Sigmoid colon (tissue), 7 donors: Measurements from ENCODE around the gene TOGARAM2. TPM values are rescaled to one million over a fixed set of nuclear protein-coding genes. Genes with fewer than 3 reads are reported as not detected.
"Not testable (repeated sequence)": the region's sequence is repeated elsewhere in the genome, so short reads cannot be mapped to it uniquely, and the experiment has no call there.

Experiments
- DNase-seq: peaks from one replicate; pipeline ENCODE4 v3.0.0-alpha.2; 2019
- H3K27ac ChIP-seq, 4 donors: fragments of 200-600 bp; sonication (generic); one replicate each; pipeline ENCODE4 v1.5.1; 2016 to 2019; ENCODE audit warnings: mild to moderate bottlenecking in 1 of 4
- H3K27me3 ChIP-seq, 3 donors: fragments of 200-600 bp; sonication (generic); one replicate each; pipeline ENCODE4 v1.5.1; 2019; ENCODE audit warnings: mild to moderate bottlenecking in 1 of 3
- H3K36me3 ChIP-seq, 4 donors: fragments of 200-600 bp; sonication (generic); one replicate each; pipeline ENCODE4 v1.5.1; 2016 to 2019
- H3K4me1 ChIP-seq, 4 donors: fragments of 200-600 bp; sonication (generic); one replicate each; pipeline ENCODE4 v1.5.1; 2017 to 2019
- H3K4me3 ChIP-seq, 4 donors: fragments of 200-600 bp; sonication (generic); one replicate each; pipeline ENCODE4 v1.5.1; 2017 to 2019; ENCODE audit warnings: mild to moderate bottlenecking in 2 of 4, moderate library complexity in 1 of 4
- H3K9me3 ChIP-seq, 4 donors: fragments of 200-600 bp in 3 of 4; sonication (generic) in 3 of 4; one replicate each; pipeline versions ENCODE4 v1.5.1 to v1.6.1; 2013 to 2019
- CTCF ChIP-seq, 4 experiments: fragments of 450-650 bp in 3 of 4; fragments of 200-600 bp in 1 of 4; IDR thresholded peaks; one replicate each; pipeline ENCODE4 v1.5.1; 2016 to 2019; ENCODE audit warnings: antibody characterized with exemption in 4 of 4, mild to moderate bottlenecking in 3 of 4, moderate library complexity in 2 of 4
- EP300 ChIP-seq, 4 donors: sonication (generic); formaldehyde crosslinking; IDR thresholded peaks; one replicate each; pipeline ENCODE4 v1.6.1; 2017; ENCODE audit warnings: antibody characterized with exemption in 4 of 4
- POLR2A ChIP-seq, 2 donors: fragments of 450-650 bp; IDR thresholded peaks; one replicate each; pipeline ENCODE4 v1.6.1; 2016; ENCODE audit warnings: antibody characterized with exemption in 2 of 2, mild to moderate bottlenecking in 2 of 2, moderate library complexity in 2 of 2
- POLR2AphosphoS5 ChIP-seq, 4 donors: sonication (generic); formaldehyde crosslinking; IDR thresholded peaks; one replicate each; pipeline ENCODE4 v1.6.1; 2017; ENCODE audit warnings: antibody characterized with exemption in 4 of 4
- WGBS, 2 donors: extraction: QIAGEN DNeasy Blood & Tissue Kit; methylation state at CpG; one replicate each; pipeline ENCODE4 v1.1.7; 2013; 5-methylcytosine and 5-hydroxymethylcytosine counted together
- intact Hi-C: fragments of 100-400 bp; cut with DNase I; formaldehyde crosslinking; loops from one replicate; pipeline ENCODE4 v1.15.1; 2023
- polyA plus RNA-seq, 3 donors: library from polyadenylated mRNA; stranded (reverse); fragments of 200-250 nt; gene quantifications; one replicate each; pipeline ENCODE4 v1.2.3, GENCODE V29; 2013
- total RNA-seq, 4 donors: library from RNA; depleted of rRNA; stranded (reverse); fragments of >200 nt; gene quantifications; one replicate each; pipeline ENCODE4 v1.1.0, GENCODE V29; 2016
- donor health status: healthy with polysubstance abuse.
- donor health status: Bipolar disorder and iron deficiency.
- donor health status: healthy.

Gene TOGARAM2
- total and polyA plus RNA-seq, 7 donors: 0.23 to 3.2 (median 0.82) TPM; not detected in 2

- no peak overlapping the region for H3K4me3 ChIP-seq
- WGBS, 2 donors: 89 to 90% methylated on average over 10 of the region's 10 CpGs
- intact Hi-C loops: no loop called here
- peaks cover 0 to 34% (median 26%) of the 10 kb centered on the region in 4 donors for H3K4me1 ChIP-seq
- H3K36me3 ChIP-seq: no peaks in the 10 kb centered on the region
- no peak overlapping the region for H3K27ac ChIP-seq
- H3K9me3 ChIP-seq: no peaks in the 10 kb centered on the region
- H3K27me3 ChIP-seq: no peaks in the 10 kb centered on the region
- TF ChIP-seq POLR2A (IDR thresholded peaks at IDR 0.05): no peak
- TF ChIP-seq EP300 (IDR thresholded peaks at IDR 0.05): no peak
- TF ChIP-seq CTCF (IDR thresholded peaks at IDR 0.05): no peak
- DNase-seq: peak; percentile 49
Measured at GRCh38 chr2:28977176-28977875, 3.8 kb upstream of the TOGARAM2 start.

- H3K36me3 ChIP-seq, intact Hi-C loops, H3K4me3 ChIP-seq, H3K27me3 ChIP-seq, H3K9me3 ChIP-seq, H3K27ac ChIP-seq: not testable (repeated sequence)
- 84 to 93% methylated on average over 8 of the region's 8 CpGs for WGBS, 2 donors
- peaks cover 0 to 39% (median 30%) of the 10 kb centered on the region in 4 donors for H3K4me1 ChIP-seq
- peak; percentile 29 for DNase-seq
Measured at GRCh38 chr2:28978001-28978400, 3.1 kb upstream of the TOGARAM2 start.

- no peak for DNase-seq
- WGBS, 2 donors: 73 to 83% methylated on average over 6 of the region's 6 CpGs
- no peaks in the 10 kb centered on the region for H3K36me3 ChIP-seq
- no peak overlapping the region for H3K4me3 ChIP-seq
- no peaks in the 10 kb centered on the region for H3K9me3 ChIP-seq
- TF ChIP-seq EP300 (IDR thresholded peaks at IDR 0.05) (no peak), CTCF (IDR thresholded peaks at IDR 0.05) (no peak), POLR2AphosphoS5 (IDR thresholded peaks at IDR 0.05) (no peak), POLR2A (IDR thresholded peaks at IDR 0.05) (no peak)
- no peak overlapping the region for H3K27ac ChIP-seq
- no peaks in the 10 kb centered on the region for H3K27me3 ChIP-seq
- peaks cover 0 to 43% (median 33%) of the 10 kb centered on the region in 4 donors for H3K4me1 ChIP-seq
- intact Hi-C loops: no loop called here
Measured at GRCh38 chr2:28978606-28979005, 2.5 kb upstream of the TOGARAM2 start.

- peak; percentile 48 for DNase-seq
- Histone ChIP-seq H3K27ac (no peak overlapping the region), H3K27me3 (no peaks in the 10 kb centered on the region), H3K4me3 (no peak overlapping the region), H3K4me1 (peaks cover 0 to 47% (median 37%) of the 10 kb centered on the region in 4 donors), H3K36me3 (no peaks in the 10 kb centered on the region), H3K9me3 (no peaks in the 10 kb centered on the region)
- intact Hi-C loops: no loop called here
- WGBS, 2 donors: 66 to 72% methylated on average over 7 of the region's 7 CpGs
- TF ChIP-seq POLR2A (IDR thresholded peaks at IDR 0.05): no peak
- no peak for TF ChIP-seq EP300 (IDR thresholded peaks at IDR 0.05)
- TF ChIP-seq POLR2AphosphoS5 (IDR thresholded peaks at IDR 0.05): no peak
- TF ChIP-seq CTCF (IDR thresholded peaks at IDR 0.05): no peak
Measured at GRCh38 chr2:28979041-28979440, 2.1 kb upstream of the TOGARAM2 start.

- peak; percentile 66 for DNase-seq
- intact Hi-C loops: loop anchor here (2.0 kb wide), 1 partner anchor 137 kb away; no protein-coding TSS in a partner anchor
Measured at GRCh38 chr2:28979576-28980366, 1.3 kb upstream of the TOGARAM2 start.

More at GRCh38 chr2:28979576-28980366, 1.3 kb upstream of the TOGARAM2 start:
- Histone ChIP-seq H3K4me1 (peaks cover 0 to 55% (median 41%) of the 10 kb centered on the region in 4 donors), H3K27me3 (no peaks in the 10 kb centered on the region), H3K27ac (peak overlapping the region; percentile 71 to 83 (median 76)), H3K4me3 (no peak overlapping the region), H3K9me3 (no peaks in the 10 kb centered on the region), H3K36me3 (no peaks in the 10 kb centered on the region)
- TF ChIP-seq EP300 (IDR thresholded peaks at IDR 0.05) (no peak), POLR2AphosphoS5 (IDR thresholded peaks at IDR 0.05) (no peak), POLR2A (IDR thresholded peaks at IDR 0.05) (no peak), CTCF (IDR thresholded peaks at IDR 0.05) (no peak)
- WGBS, 2 donors: 71 to 81% methylated on average over 13 of the region's 13 CpGs
